OCI-LY1 (cell line): ENCODE measurements around the gene PIGX.

Experiments used
- H2AFZ ChIP-seq: fragments of 200-600 bp; sonication (generic), shearing (Covaris generic); 2 replicates; pipeline ENCODE4 v1.6.0; 2014; ENCODE audit warnings: antibody characterized with exemption, mild to moderate bottlenecking, low read length
- H3F3A ChIP-seq: fragments of 200-600 bp; sonication (generic), shearing (Covaris generic); 2 replicates; pipeline ENCODE4 v1.6.0; 2014; ENCODE audit warnings: mild to moderate bottlenecking, antibody characterized with exemption, low read length, moderate library complexity; ENCODE audit not compliant: insufficient read depth
- H3K27ac ChIP-seq: fragments of 200-600 bp; sonication (generic); 2 replicates; pipeline ENCODE4 v1.5.1; 2014; ENCODE audit warnings: low read length, mixed run types, mild to moderate bottlenecking, low read depth; ENCODE audit not compliant: poor library complexity, severe bottlenecking
- H3K27me3 ChIP-seq: fragments of 200-600 bp; sonication (generic); 2 replicates; pipeline ENCODE4 v1.6.0; 2014; ENCODE audit warnings: antibody characterized with exemption, mild to moderate bottlenecking, low read length, moderate library complexity; ENCODE audit not compliant: insufficient read depth
- H3K36me3 ChIP-seq: fragments of 200-600 bp; sonication (generic); 2 replicates; pipeline ENCODE4 v1.6.1; 2014; ENCODE audit warnings: mild to moderate bottlenecking, antibody characterized with exemption, low read length, moderate library complexity, mixed read lengths; ENCODE audit not compliant: insufficient read depth
- H3K4me1 ChIP-seq: fragments of 200-600 bp; sonication (generic); 2 replicates; pipeline ENCODE4 v1.5.1; 2014; ENCODE audit warnings: mild to moderate bottlenecking, low read length, moderate library complexity; ENCODE audit not compliant: insufficient read depth, severe bottlenecking
- H3K4me2 ChIP-seq: fragments of 200-600 bp; sonication (generic), shearing (Covaris generic); 2 replicates; pipeline ENCODE4 v1.6.1; 2014; ENCODE audit warnings: low read length
- H3K4me3 ChIP-seq: fragments of 200-600 bp; sonication (generic); 2 replicates; pipeline ENCODE4 v1.5.1; 2014; ENCODE audit warnings: low read length, low read depth, mild to moderate bottlenecking, mixed read lengths; ENCODE audit not compliant: poor library complexity, severe bottlenecking
- H3K79me2 ChIP-seq: fragments of 200-600 bp; shearing (Covaris generic); 2 replicates; pipeline ENCODE4 v1.6.1; 2016; ENCODE audit warnings: mixed run types, low read length, mixed read lengths; ENCODE audit not compliant: insufficient read depth
- H3K9ac ChIP-seq: fragments of 200-600 bp; sonication (generic), shearing (Covaris generic); 2 replicates; pipeline ENCODE4 v1.6.1; 2014; ENCODE audit warnings: mild to moderate bottlenecking, low read length, mixed read lengths
- H3K9me2 ChIP-seq: fragments of 200-600 bp; sonication (generic), shearing (Covaris generic); 2 replicates; pipeline ENCODE4 v1.6.1; 2014; ENCODE audit warnings: low read depth, mild to moderate bottlenecking, low read length, mixed read lengths
- H3K9me3 ChIP-seq: fragments of 200-600 bp; shearing (Covaris generic); 2 replicates; pipeline ENCODE4 v1.6.1; 2014; ENCODE audit warnings: low read length, mixed read lengths
- H4K20me1 ChIP-seq: fragments of 200-600 bp; sonication (generic), shearing (Covaris generic); 2 replicates; pipeline ENCODE4 v1.6.0; 2016; ENCODE audit warnings: mild to moderate bottlenecking, low read length; ENCODE audit not compliant: insufficient read depth
- EZH2 ChIP-seq: fragments of 200-600 bp; sonication (generic), shearing (Covaris generic); IDR thresholded peaks from 2 replicates; pipeline ENCODE4 v1.8.0; 2017; ENCODE audit warnings: borderline replicate concordance, mixed run types, mild to moderate bottlenecking, antibody characterized with exemption, low read length, moderate library complexity, mixed read lengths
- TF ChIP-seq, protein P1 (sequence below): fragments of 200-600 bp; sonication (generic), shearing (Covaris generic); IDR thresholded peaks from 2 replicates; pipeline ENCODE4 v1.5.1; 2017; ENCODE audit warnings: mild to moderate bottlenecking, antibody characterized with exemption, low read length, moderate library complexity, mixed read lengths

PIGX gene

GRCh38 chr3:196736670-196737374 is 24.6 kb downstream of the PIGX start:
- peaks cover 18% of the 10 kb centered on the region for H3K79me2 ChIP-seq
- H3K4me1 ChIP-seq = peaks cover 15% of the 10 kb centered on the region
- H3K9me2 ChIP-seq = no peaks in the 10 kb centered on the region
- H3K4me3 ChIP-seq = no peak overlapping the region
- H3K27ac ChIP-seq = no peak overlapping the region
- H3K27me3 ChIP-seq = no peaks in the 10 kb centered on the region
- H3K9ac ChIP-seq = no peak overlapping the region
- no peak overlapping the region for H3K4me2 ChIP-seq
- TF ChIP-seq, protein P1, sequence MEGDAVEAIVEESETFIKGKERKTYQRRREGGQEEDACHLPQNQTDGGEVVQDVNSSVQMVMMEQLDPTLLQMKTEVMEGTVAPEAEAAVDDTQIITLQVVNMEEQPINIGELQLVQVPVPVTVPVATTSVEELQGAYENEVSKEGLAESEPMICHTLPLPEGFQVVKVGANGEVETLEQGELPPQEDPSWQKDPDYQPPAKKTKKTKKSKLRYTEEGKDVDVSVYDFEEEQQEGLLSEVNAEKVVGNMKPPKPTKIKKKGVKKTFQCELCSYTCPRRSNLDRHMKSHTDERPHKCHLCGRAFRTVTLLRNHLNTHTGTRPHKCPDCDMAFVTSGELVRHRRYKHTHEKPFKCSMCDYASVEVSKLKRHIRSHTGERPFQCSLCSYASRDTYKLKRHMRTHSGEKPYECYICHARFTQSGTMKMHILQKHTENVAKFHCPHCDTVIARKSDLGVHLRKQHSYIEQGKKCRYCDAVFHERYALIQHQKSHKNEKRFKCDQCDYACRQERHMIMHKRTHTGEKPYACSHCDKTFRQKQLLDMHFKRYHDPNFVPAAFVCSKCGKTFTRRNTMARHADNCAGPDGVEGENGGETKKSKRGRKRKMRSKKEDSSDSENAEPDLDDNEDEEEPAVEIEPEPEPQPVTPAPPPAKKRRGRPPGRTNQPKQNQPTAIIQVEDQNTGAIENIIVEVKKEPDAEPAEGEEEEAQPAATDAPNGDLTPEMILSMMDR = no peak
- TF ChIP-seq EZH2 = no peak
- H2AFZ ChIP-seq = no peak overlapping the region
- H4K20me1 ChIP-seq = no peaks in the 10 kb centered on the region
- H3K36me3 ChIP-seq = peaks cover 36% of the 10 kb centered on the region
- peaks cover 6% of the 10 kb centered on the region for H3K9me3 ChIP-seq
- H3F3A ChIP-seq = no peaks in the 10 kb centered on the region

DNA sequence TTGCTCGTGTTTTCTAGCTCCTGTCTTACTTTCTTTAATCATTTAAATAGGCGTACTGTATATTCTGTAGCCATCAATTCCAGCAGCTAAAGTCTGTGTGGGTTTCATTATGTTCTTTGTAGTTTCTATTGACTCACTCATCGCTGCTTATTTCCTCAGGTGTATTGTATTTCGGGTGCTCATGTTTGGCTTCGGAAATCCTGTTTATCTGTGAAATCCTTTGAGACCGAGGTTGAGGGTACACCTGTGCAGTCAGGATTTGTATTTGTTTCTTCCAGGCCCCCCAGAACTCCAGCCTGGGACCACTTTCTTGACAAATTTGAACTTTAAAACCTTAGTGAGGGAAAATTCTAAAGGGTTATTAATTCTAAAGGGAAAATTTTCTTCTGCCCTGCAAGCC is 25.5 kb downstream of the PIGX start:
- Histone ChIP-seq H3K9ac (no peak overlapping the region), H3K4me1 (peaks cover 19% of the 10 kb centered on the region), H3K27me3 (no peaks in the 10 kb centered on the region), H2AFZ (no peak overlapping the region), H3K4me2 (no peak overlapping the region), H3K9me3 (peaks cover 6% of the 10 kb centered on the region), H3F3A (no peaks in the 10 kb centered on the region), H3K79me2 (peaks cover 27% of the 10 kb centered on the region), H3K9me2 (no peaks in the 10 kb centered on the region), H4K20me1 (no peaks in the 10 kb centered on the region), H3K4me3 (no peak overlapping the region), H3K27ac (no peak overlapping the region), H3K36me3 (peaks cover 33% of the 10 kb centered on the region)
- TF ChIP-seq, protein P1 = no peak

DNA sequence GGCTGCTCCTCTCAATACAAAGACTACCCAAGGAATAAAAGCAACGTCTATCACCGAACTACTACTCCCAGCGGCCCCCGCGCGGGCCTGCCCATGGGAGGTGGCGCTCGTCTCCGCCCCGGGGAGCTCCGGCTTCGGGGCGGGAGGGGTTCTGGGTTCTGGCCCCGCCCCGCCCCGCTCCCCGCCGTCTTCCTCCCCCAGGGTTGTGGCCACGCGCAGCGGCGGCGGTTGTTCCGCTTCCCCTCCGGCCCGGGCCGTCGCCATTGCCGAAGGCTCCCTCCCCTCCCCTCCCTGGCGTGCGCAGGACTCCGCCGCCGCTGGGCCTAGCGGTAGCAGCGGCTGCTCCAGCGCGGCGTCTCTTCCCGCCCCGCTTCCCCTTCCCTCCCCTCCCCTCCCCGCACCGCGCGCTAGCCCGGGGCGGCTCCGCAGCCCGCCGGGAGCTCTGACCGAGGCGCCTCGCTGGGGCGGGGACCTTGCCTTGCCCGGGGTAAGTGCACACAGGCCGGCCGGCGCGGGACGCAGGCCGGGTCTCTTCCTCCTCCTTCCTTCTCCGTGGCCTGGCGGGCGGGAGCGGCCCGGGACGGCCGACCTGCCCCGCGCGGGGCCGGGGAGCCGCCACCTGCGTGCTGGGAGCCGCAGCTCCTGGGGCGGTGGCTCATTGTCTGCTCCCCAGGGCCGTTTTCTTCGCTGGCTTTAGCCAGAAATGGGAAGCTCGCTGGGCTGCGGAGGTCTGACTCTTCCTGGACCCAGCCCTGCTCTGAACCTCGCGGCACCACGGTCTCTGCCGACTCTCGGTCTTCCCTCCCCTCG is 27.7 kb downstream of the PIGX start, which contains the start of gene PAK2:
Gene PAK2, plus strand, starts transcription at position 187 of the 810 bp plus-strand sequence. CDS start 42,790 bp downstream, outside the sequence.
- Histone ChIP-seq H3F3A (no peaks in the 10 kb centered on the region), H3K79me2 (peaks cover 49% of the 10 kb centered on the region), H3K36me3 (peaks cover 22% of the 10 kb centered on the region), H3K27me3 (no peaks in the 10 kb centered on the region), H3K9me3 (peaks cover 6% of the 10 kb centered on the region), H3K4me2 (peak within 1 kb of the TSS; percentile 90), H4K20me1 (no peaks in the 10 kb centered on the region), H3K27ac (peak within 1 kb of the TSS; percentile 80), H3K9ac (peak within 1 kb of the TSS; percentile 95), H3K9me2 (no peaks in the 10 kb centered on the region), H3K4me1 (peaks cover 19% of the 10 kb centered on the region), H2AFZ (no peak within 1 kb of the TSS), H3K4me3 (peak within 1 kb of the TSS; percentile 88)
- TF ChIP-seq EZH2 = no peak
- TF ChIP-seq, protein P1 = no peak
